Forelimb muscle (tissue), 1 donor: ENCODE results near the gene TRIM3. TPM values are rescaled to one million over a fixed set of nuclear protein-coding genes. Genes with fewer than 3 reads are reported as not detected.
"Not testable (repeated sequence)": the region's sequence is repeated elsewhere in the genome, so short reads cannot be mapped to it uniquely, and the experiment has no call there.

Experiments
- DNase-seq: peaks from one replicate; pipeline ENCODE4 v3.0.0-alpha.2; 2013; ENCODE audit warnings: low read depth
- polyA plus RNA-seq: library from polyadenylated mRNA; unstranded; fragments of 120-200 nt; gene quantifications from one replicate; pipeline ENCODE4 v1.2.1, GENCODE V29; 2013; ENCODE audit not compliant: insufficient read length

The TRIM3 gene
- polyA plus RNA-seq, result 17.2 TPM

DNA sequence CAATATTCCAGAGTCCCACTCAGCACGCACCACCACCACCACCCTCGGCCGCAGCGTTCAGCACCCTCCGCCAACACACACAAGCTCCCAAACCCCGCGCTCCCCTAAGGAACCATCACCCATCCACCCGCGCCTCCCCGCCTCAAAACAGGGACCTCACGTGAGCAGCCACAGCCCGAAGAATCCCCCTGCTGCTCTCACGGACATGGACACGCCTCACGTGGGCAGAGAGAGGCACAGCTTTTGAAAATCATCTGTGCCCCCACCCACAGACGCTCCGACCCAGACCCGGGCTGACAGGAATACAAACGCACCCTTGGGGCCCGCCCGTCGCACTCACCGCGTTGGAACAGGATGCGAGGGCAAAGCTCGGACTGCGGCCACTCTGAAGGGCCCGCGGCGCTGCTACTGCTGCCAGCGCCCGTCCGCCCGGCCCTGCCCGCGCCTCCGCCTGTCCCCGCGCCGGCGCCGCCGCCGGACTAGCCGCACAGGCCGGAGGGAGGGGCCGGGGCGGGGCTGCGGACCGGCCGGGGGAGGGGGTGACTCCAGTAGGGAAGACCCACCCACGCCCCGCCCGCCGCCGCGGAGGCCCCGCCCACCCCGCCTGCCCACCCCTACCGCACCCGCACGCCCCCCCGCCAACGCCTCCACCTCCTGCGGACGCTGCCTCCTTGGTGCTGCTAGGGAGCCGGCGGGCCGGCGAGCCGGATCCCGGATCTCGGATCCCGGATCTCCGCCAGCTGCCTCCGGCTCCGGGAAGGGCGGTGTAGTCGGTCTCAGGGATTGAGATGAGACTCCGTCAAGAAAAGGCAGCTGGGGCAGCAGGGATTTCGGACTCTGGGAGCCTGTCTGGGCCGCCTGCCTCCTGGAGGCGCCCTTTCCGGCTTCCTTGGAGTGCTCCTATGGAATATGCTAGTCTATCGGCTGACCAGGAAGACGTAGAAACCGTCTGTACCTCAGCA, at the start of gene TRIM3:
TRIM3 (minus strand) TSS at position 491 of the 962 bp plus-strand sequence. CDS start 8,246 bp downstream, outside the sequence.
- DNase-seq, result peak; percentile 35

DNA sequence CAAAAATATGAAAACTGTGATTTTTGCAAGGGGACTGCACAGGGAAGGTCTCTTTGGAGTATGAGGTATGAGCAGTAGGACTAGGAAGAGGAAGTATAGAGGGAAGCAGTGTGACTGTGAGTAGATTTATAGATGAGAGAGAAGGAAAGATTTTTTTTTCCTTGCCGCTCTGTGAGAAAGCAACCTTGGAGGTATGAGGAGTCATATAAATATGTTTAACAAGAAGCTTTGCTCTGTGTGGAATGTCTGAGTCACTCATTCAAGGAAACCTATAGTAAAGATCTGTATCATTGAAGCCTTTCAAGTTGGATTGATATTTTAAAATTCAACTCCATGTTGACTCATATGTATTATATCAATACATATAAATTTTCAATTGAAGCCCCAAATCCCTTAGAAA, 49.5 kb upstream of the TRIM3 start:
- no peak for DNase-seq

DNA sequence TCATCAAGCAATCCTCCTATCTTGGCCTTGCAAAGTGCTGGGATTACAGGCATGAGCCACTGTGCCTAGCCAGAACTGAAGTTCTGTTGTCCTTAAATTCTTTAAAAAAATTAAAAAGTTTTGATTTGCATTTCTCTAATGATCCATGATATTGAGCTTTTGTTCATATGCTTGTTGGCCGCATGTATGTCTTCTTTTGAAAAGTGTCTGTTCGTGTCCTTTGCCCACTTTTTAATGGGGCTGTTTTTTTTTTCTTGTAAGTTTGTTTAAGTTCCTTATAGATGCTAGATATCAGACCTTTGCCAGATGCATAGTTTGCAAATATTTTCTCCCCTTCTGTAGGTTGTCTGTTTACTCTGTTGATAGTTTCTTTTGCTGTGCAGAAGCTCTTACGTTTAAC, 48.2 kb upstream of the TRIM3 start:
- not testable (repeated sequence) for DNase-seq

DNA sequence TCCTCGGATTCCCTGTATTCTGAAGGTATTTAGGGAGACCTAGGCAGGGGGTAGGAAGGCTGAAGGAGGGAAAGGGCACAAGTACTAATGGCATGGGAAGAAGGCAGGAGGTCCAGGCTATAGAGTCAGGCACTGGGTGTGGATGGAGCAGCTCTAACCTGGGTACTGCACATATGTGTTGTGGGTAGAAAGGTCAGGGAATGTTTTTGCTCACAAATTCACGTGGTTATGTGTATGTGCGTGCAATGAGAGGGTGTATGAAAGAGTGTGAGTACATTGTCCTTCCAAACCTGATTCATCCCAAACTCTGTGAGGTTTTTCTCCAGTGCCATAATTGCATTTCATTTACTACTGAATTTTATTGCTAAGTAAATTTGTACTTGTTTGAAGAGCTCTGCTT, 46.5 kb upstream of the TRIM3 start:
- DNase-seq, result no peak

DNA sequence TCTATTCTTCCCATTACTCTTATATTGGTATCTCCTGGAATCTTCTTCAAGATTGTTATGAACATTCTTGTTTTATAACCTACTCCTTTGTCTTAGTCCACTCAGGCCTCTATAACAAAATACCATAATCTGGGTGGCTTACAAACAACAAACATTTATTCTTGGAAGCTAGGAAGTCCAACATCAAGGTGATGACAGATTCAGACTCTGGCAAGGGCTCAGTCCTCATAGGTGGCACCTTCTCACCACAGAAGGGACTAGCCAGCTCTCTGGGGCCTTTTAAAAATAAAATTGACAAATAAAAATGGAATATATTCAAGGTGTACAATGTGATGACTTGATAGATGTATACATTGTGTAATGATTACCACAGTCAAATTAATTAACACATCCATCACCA, 43.1 kb upstream of the TRIM3 start:
- no peak for DNase-seq

DNA sequence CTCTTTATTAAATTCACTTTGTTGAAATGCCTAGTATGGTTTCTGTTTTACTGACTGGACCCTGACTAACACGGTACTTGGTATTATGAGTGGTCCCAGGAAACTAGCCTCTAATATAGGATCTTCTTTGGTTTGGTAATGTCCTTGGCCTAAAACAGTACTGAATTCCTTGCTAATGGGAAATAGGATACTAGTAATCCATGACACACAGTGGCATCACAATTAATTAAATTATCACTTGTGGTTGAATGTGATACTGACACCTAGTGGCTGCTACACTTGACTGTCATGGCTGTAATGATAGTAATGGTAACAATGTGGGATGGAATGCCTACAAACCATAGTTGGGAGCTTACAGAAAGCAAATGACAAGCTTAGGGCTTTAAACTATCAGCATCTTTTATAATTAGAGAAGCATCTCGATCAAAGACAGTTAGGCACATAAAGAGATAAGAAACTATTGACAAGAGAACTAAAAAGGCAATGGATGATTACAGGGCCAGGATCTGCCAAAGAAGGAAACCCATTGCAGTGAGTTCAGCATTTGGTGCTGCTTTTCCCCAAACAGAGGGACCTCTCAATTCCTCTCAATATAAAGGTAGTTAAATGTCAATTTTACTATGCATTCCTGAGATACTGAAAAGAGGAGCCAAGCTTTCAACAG, 32.0 kb upstream of the TRIM3 start:
- no peak for DNase-seq

DNA sequence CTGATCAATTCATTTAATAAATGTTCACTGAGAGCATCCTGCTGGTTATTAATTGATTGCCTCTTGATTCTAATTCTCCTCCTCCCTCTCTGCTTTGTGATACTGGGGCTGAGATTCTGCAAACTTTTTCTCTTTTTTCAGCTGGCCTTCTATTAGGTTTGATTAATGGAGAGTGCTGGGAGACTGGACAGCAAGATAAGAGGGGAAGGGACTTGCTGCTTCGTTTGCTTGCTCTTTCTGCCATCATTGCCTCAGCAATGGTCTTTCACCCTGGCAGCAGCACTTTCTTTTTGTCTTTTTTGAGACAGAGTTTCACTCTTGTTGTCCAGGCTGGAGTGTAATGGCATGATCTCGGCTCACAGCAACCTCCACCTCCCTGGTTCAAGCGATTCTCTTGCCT, 30.4 kb upstream of the TRIM3 start:
- no peak for DNase-seq

DNA sequence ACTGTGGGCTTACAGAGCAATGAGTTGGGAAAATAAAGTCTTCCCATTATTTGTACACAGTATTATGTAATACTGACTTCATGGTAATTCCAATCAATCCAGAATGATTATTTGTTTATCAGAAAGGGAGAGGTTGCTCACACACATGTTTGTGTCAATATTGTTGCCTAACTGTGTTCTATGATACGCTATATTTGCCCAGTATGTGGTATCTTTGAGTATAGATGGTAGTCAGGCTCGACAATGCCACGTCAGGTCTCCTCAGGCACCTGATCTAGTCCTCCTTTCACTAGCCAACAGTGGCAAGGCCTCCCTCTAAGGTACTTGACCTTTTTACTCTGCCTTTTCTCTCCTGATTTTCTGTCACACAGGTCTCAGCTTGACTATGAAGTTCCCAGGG, 28.6 kb upstream of the TRIM3 start:
- DNase-seq, result no peak

DNA sequence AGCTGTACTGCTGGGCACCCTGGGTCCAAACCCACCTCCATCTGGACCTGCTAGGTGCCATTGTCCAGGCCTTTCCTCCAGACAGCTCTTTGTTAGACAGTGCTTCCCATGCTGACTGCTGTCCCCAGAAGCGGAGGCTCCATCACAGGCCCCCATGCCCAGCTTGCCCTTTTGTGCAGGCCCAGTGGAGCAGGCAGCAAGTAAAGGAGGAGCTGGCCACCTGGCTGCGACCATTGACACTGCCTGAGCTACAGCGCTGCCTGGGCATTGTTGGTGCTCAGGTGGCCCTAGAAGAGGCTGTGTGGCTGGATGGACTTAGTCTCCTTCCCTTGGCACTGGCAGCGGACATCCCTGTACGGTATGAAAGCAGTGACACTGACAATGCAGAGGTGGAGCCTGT, 24.8 kb upstream of the TRIM3 start:
- DNase-seq, result no peak

DNA sequence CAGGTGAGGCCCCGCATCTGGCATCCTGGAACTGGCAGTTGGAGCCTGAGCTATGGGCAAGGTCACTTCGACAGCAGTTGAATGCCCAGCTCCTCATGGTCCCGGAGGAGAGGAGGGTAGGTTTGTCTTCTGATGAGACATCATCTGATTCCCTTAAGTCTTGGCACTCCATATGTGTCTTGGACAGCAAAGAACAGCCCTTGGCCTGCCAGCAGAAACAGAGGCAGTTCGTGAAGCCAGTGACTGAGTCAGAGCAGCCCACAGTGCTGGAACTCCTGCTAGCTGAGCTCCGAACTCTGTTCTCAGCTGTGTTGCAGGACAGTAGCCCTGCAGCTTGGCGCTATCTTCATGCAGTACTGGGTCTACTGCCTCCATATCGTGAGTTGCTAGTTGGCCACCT, 24.4 kb upstream of the TRIM3 start:
- DNase-seq, result no peak

DNA sequence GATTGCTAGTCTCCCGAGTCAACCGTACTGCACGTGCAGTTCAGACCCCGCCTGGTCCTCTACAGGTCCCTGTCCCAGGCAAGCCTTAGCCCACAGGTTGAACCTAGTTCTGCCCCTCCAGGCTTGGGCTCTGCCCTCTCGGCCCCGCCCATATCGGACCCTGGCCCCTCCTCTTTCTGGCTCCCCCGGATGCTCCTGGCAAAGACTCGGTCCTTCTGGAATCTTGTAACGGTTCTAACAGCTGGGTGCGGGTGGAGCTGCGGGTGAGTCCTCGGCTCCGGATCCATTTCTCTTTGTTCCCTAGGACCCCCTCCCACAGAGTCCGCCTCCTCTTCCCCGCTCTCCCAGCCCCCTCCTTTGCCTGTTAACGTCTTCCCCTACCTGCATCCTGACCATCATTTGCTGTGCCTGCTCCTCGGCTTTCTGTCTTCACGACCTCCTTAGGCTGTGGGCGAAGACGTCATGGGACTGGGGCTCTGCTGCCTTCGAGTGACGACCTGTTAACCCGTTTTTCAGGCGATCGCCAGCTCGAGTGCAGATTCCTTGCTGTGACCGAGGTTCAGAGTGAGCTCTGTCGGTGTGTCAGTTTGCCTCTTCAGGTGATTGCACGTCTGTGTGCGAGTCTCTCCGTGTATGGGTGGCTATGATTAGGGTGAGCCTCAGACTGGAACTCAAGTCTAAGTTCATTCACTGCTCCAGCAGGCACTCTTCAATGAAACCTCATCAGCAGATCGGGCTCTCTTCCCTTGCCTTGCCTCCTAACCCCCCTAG, 23.5 kb upstream of the TRIM3 start, which contains the start of gene DNHD1:
DNHD1 (plus strand) TSS at position 212 of the 771 bp plus-strand sequence. CDS start 936 bp downstream, outside the sequence.
- no peak for DNase-seq

DNA sequence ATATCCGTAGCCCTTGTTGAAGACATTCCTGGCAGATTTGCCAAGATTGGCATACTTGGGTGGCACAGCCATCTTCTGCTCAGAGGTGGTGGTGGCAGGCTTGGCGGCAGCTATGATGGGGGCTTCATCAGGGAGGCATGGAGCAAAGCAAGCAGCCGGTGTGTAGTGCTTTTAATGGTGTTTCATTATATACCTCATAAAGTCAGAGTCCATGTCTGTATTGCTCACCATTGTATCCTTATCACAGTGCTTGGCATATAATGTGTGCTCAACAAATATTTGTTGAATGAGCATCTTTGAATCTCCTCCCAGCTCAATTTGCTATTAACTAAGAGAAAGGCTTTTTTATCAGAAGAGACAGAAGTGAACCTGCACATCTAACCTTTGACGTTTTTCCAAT, 15.6 kb upstream of the TRIM3 start:
- DNase-seq, result no peak

DNA sequence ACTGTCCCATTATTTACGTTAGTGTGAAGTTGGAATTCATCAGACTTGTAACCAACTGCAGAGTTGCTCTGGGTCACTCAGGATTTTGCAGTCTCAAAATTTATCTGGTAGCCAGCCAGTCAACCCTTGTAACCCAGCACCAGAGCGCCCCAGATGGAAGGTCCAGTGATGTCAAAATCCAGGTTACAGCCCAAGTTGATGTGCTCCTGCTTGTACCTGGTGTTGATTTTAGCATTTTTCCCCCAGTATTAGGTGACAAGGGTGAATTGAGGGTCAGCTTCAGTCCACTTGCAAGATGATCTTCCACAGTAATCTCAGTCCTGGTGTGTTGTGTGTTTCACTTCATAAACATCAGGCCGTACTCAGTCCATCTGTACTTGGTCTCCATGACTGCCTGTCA, 15.1 kb upstream of the TRIM3 start:
- no peak for DNase-seq

DNA sequence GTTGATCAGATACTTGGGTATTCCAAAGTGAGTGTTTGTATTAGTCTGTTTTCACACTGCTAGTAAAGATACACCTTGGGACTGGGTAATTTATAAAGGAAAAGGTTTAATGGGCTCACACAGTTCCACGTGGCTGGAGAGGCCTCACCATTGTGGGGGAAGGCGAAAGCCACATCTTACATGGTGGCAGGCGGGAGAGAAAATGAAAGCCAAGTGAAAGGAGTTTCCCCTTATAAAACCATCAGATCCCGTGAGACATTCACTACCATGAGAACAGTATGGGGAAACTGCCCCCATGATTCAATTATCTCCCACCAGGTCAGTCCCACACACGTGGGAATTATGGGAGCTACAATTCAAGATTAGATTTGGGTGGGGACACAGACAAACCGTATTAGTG, 14.6 kb upstream of the TRIM3 start:
- no peak for DNase-seq

DNA sequence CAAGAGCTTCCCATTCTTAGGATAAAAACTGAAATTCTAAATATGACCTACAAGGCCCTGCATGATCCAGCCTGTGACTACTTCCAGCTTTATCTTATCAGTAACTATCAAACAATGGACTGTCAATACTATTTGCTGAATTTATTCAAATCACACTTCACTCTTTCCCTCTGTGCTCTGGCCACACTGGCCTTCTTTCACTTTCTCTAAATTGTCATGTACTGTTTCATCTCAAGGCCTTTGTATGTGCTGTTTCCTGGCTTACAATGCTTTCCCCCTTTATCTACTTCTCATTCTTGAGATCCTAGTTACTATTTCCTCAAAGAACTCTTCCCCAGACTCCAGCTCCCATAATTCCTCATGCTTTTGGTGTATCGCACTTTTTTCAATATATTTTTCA, 13.2 kb upstream of the TRIM3 start:
- DNase-seq, result no peak

DNA sequence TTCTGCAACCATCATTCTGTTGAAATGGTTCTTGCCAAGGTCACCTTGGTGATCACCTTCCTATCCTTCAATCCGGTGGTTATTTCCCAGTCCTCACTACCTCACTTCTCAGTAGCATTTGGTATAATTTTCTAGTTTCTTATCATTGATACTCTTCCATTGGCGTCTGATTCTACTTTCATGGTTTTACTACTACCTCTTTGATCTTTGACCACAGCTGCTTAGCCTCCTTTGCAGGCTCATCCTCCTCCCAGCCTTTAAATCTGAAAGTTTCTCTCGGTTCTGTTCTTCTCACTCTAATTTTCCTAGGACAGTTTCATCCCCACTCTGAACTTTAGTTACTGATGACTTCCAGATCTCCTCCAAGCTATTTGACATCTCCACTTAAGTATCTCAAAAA, 12.5 kb upstream of the TRIM3 start:
- DNase-seq, result no peak

DNA sequence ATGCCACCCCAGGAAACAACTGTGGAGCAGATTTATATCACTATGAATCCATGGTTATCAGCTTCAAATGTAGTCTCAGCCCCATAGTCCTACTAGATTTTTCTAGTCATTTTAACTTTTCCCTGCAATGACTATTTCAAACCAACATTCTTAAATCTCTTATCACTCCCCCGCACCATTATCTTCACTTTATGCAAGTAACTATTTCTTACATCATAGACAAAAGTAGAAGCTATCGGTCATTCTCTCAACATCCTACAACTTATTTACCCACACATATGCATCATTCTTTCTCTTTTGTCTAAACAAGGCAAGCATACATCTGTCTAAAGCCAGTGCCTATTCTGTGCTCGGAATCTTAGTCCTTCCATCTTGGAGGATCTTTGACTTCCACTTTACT, 11.9 kb upstream of the TRIM3 start:
- no peak for DNase-seq

DNA sequence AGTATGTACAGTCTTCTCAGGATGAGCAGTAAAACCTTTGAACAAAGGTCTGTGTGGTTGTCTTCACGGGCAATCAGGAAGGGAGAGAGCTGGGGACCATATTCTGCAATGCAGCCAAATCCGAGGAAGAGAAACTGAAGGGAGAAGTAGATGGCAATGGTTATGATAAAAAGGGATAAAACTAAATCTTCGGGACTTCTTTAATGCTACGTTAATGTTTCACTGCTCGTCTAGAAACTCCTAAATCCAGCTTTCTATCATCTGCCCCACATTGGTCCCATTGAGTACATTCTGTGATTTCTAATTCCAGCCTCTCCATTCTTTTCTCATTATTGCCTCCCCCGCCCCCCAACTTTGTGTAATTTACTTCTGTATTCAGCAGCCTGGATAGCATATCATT, 9.3 kb upstream of the TRIM3 start:
- no peak for DNase-seq

DNA sequence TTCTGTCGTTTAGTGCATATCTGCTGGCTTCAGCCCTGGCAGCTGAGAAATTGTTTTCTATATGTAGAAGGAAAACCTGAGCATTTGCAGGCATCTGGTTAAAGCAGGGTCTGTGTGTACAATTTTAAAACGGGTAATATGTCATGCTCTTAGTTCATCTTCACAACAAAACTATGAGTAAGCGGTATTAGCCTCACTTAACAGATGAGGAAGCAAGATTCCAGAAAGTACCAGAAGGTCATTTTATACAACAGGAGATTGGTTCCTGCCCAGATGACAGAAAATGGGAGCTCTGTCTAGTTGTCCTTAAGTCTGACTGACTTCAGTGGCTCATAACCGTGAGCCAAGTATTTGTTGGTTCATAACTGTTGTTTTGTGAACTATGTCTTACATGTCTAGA, 8.7 kb upstream of the TRIM3 start:
- DNase-seq, result no peak

DNA sequence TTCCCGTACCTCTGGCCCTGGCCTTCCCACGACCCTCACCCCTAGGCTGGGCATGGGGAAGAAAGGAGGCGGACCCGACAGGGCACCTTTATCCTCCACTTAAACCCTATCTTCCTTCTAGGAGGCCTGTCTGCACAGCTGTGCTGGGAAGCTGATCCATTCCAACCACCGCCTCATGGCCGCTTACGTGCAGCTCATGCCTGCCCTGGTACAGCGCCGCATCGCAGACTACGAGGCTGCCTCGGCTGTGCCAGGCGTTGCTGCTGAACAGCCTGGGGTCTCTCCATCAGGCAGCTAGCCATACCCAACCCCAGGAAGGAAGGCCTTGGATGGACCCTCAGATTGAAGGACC, 8.2 kb upstream of the TRIM3 start:
- DNase-seq, result no peak

DNA sequence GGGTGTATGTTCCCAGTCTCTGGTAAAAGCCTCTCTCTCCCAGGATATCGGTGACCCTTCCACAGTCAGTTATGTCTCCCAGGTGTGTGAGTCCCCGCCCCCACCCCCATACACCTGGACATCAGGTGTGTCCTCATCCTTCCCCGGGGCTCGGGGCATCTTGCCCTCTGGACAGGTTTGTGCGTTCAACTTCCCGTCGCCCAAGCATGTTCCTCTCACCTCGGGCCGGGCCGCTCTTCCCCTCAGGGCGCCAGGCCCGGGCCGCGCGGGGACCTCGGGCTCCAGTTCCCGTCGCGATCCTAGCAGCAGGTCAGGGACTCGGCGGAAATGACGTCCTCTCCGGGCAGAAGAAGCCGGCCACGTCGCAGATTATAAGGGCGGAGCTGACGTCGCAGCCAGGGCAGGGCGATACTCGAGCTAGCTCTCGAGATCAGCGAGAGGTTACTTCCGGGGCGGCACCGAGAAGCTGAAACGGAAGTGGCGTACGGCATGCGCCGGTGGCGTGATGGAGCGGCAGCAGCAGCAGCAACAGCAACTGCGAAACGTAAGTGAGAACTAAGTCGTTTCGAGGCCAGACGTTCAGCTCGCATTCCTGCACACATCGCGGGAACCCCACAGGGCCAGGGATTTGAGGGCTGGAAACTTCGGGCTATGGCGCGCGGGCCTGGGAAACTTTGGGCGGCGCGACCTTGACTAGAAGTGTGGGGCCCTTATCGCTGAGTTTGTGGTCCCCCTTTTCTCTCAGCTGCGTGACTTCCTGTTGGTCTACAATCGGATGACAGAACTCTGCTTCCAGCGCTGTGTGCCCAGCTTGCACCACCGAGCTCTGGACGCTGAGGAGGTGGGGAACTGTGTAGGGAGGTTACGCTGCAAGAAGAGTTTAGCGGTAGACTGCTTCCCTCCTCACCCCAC, 7.5 kb upstream of the TRIM3 start, which contains the start of the genes ARFIP2 and TIMM10B:
ARFIP2 (minus strand) TSS at position 320 of the 912 bp plus-strand sequence. CDS start 910 bp downstream, outside the sequence.
TIMM10B (plus strand) TSS at position 490 of the 912 bp plus-strand sequence; CDS start at position 506, 16 bp downstream.
- DNase-seq, result peak; percentile 97
